ENCODE results near the gene TRIM33. TPM values are rescaled to one million over a fixed set of nuclear protein-coding genes. Genes with fewer than 3 reads are reported as not detected.

TRIM33 gene
- total and polyA plus RNA-seq, 2 of the 13 experiments (the other 11 are each of a cell fraction or from before 2014, with no cell fraction given) = 35.5 to 42.2 TPM

- TF ChIP-seq DMTF1 (CRISPR knock-in tag; IDR thresholded peaks at IDR 0.05) (no peak), RXRA (CRISPR knock-in tag; IDR thresholded peaks at IDR 0.05) (0 out of 2 replicates have a peak, but pooled peaks have one; percentile 52), ARID3A (IDR thresholded peaks at IDR 0.05; ENCODE audit: low read depth, low read length) (0 out of 2 replicates have a peak, but pooled peaks have one; percentile 62), ZNF260 (CRISPR knock-in tag; IDR thresholded peaks at IDR 0.05; ENCODE audit: borderline replicate concordance, low read depth) (no peak), ZNF335 (CRISPR knock-in tag; IDR thresholded peaks at IDR 0.05) (0 out of 2 replicates have a peak, but pooled peaks have one; percentile 25), IKZF5 (CRISPR knock-in tag; IDR thresholded peaks at IDR 0.05) (peak; percentile 40), ERF (CRISPR knock-in tag; IDR thresholded peaks at IDR 0.05) (peak; percentile 87; the same call in 1 of the 2 replicates), ATF2 (CRISPR knock-in tag; IDR thresholded peaks at IDR 0.05) (peak; percentile 81), ZNF691 (CRISPR knock-in tag; IDR thresholded peaks at IDR 0.05; ENCODE audit: borderline replicate concordance, low read depth) (peak; percentile 94; the same call in 1 of the 2 replicates), PPARG (CRISPR knock-in tag; conservative IDR thresholded peaks at IDR 0.05) (peak; percentile 48; the same call in 1 of the 2 replicates), ZSCAN29 (CRISPR knock-in tag; conservative IDR thresholded peaks at IDR 0.05) (no peak), ZNF263 (CRISPR knock-in tag; IDR thresholded peaks at IDR 0.05) (no peak), ZNF224 (CRISPR knock-in tag; IDR thresholded peaks at IDR 0.05) (no peak), ZNF205 (CRISPR knock-in tag; IDR thresholded peaks at IDR 0.05) (peak; percentile 69; the same call in 1 of the 2 replicates), ZNF557 (CRISPR knock-in tag; IDR thresholded peaks at IDR 0.05) (no peak), PREB (CRISPR knock-in tag; IDR thresholded peaks at IDR 0.05) (no peak), TBX2 (CRISPR knock-in tag; IDR thresholded peaks at IDR 0.05; ENCODE audit: borderline replicate concordance) (peak; percentile 77), ZHX1 (CRISPR knock-in tag; IDR thresholded peaks at IDR 0.05; ENCODE audit: low read depth) (no peak)
These were observed 164.4 kb downstream of the TRIM33 start (continued) for GRCh38 chr1:114346480-114347029.
